Stimulated activated CD8-positive, alpha-beta memory T cell treated with anti-CD3 and anti-CD28 coated beads, Interleukin-7, amount 100 ng/mL, for 1 hour (primary cell): ENCODE data around the gene F2.
"Not testable (repeated sequence)": the region's sequence is repeated elsewhere in the genome, so short reads cannot be mapped to it uniquely, and the experiment has no call there.

Experiments used
- DNase-seq, 2 donors: peaks; one replicate each; pipeline ENCODE4 v3.0.0-alpha.2; 2020; ENCODE audit warnings: low read depth in 2 of 2

Gene F2

GRCh38 chr11:46684367-46684766, 34.6 kb upstream of the F2 start:
- DNase-seq = no peak

GRCh38 chr11:46686886-46687795, 31.9 kb upstream of the F2 start:
- no peak for DNase-seq

- no peak for DNase-seq
Measured at GRCh38 chr11:46690702-46691101, 28.3 kb upstream of the F2 start.

- DNase-seq = no peak
Measured at GRCh38 chr11:46692450-46692849, 26.6 kb upstream of the F2 start.

- DNase-seq = no peak
Measured at GRCh38 chr11:46693597-46694012, 25.4 kb upstream of the F2 start.

GRCh38 chr11:46694072-46694471, 24.9 kb upstream of the F2 start:
- DNase-seq = no peak

- DNase-seq = no peak
Measured at GRCh38 chr11:46694607-46695006, 24.4 kb upstream of the F2 start.

GRCh38 chr11:46695345-46696211, 23.4 kb upstream of the F2 start:
- DNase-seq = no peak

- no peak for DNase-seq
Measured at GRCh38 chr11:46696212-46696558, 22.8 kb upstream of the F2 start.

- no peak for DNase-seq
Measured at GRCh38 chr11:46697303-46697702, 21.7 kb upstream of the F2 start.

GRCh38 chr11:46697723-46698122, 21.3 kb upstream of the F2 start:
- DNase-seq = no peak

GRCh38 chr11:46698597-46698996, 20.4 kb upstream of the F2 start:
- DNase-seq = no peak

- peak; percentile 98 for DNase-seq
Measured at GRCh38 chr11:46700241-46701077, 18.6 kb upstream of the F2 start, which contains the start of the genes ARHGAP1 and ZNF408. Gene ARHGAP1 (minus strand): TSS chr11:46700619. CDS start chr11:46696107, 4,512 bp downstream. Gene ZNF408 (plus strand): TSS chr11:46701031. CDS start chr11:46701048, 17 bp downstream.

- no peak for DNase-seq
Measured at GRCh38 chr11:46701078-46701654, 17.8 kb upstream of the F2 start.

GRCh38 chr11:46705070-46705688, 13.8 kb upstream of the F2 start:
- no peak for DNase-seq

GRCh38 chr11:46706886-46707285, 12.1 kb upstream of the F2 start:
- DNase-seq = no peak

- DNase-seq = not testable (repeated sequence)
Measured at GRCh38 chr11:46709351-46709750, 9.7 kb upstream of the F2 start.

- no peak for DNase-seq
Measured at GRCh38 chr11:46710821-46711269, 8.2 kb upstream of the F2 start.

- no peak for DNase-seq
Measured at GRCh38 chr11:46711303-46711702, 7.7 kb upstream of the F2 start.

- no peak for DNase-seq
Measured at GRCh38 chr11:46712874-46713576, 6.0 kb upstream of the F2 start.
